ENCODE data around the gene P2RX2.

The P2RX2 gene

GRCh38 chr12:132658149-132658894 lies 39.7 kb downstream of the P2RX2 start:
- H3K27me3 Mint-ChIP-seq (ENCODE audit: low read depth): no peaks in the 10 kb centered on the region
- no peaks in the 10 kb centered on the region for H3K9me3 Mint-ChIP-seq
- peaks cover 68% of the 10 kb centered on the region for H3K36me3 Mint-ChIP-seq (ENCODE audit: low read depth)
- no peak overlapping the region for H3K27ac Mint-ChIP-seq
- no peak for DNase-seq (ENCODE audit: low spot score)
- peaks cover 19% of the 10 kb centered on the region for H3K4me1 Mint-ChIP-seq (ENCODE audit: low read depth)
- H3K4me3 Mint-ChIP-seq: no peak overlapping the region

GRCh38 chr12:132659146-132659545 lies 40.6 kb downstream of the P2RX2 start:
- H3K4me3 Mint-ChIP-seq: no peak overlapping the region
- H3K36me3 Mint-ChIP-seq (ENCODE audit: low read depth): peaks cover 61% of the 10 kb centered on the region
- H3K9me3 Mint-ChIP-seq: no peaks in the 10 kb centered on the region
- DNase-seq (ENCODE audit: low spot score): no peak
- peaks cover 13% of the 10 kb centered on the region for H3K4me1 Mint-ChIP-seq (ENCODE audit: low read depth)
- H3K27me3 Mint-ChIP-seq (ENCODE audit: low read depth): no peaks in the 10 kb centered on the region
- no peak overlapping the region for H3K27ac Mint-ChIP-seq

DNA sequence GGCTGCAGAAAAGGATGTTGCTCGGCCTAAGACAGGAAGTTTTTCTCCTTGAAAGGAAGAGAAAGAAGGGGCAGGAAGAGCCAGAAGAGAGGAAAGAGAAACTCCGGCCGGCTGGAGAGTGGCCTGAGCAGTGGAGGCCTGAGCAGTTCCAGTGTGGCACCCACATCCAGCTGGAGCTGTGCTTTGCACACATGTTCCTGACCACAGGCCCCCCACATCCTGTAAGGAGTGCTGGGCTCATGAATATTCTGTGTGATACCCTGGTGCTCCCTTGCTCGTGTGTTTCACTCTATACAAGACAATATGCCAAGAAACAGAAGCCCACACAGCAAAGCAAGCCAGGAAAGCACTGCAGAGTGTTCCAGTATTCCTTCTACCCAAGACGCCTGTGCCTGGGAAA lies 41.5 kb downstream of the P2RX2 start:
- no peaks in the 10 kb centered on the region for H3K9me3 Mint-ChIP-seq
- H3K36me3 Mint-ChIP-seq (ENCODE audit: low read depth): peaks cover 63% of the 10 kb centered on the region
- H3K27ac Mint-ChIP-seq: peak overlapping the region; percentile 55
- no peaks in the 10 kb centered on the region for H3K27me3 Mint-ChIP-seq (ENCODE audit: low read depth)
- DNase-seq (ENCODE audit: low spot score): no peak
- H3K4me3 Mint-ChIP-seq: no peak overlapping the region
- H3K4me1 Mint-ChIP-seq (ENCODE audit: low read depth): peaks cover 12% of the 10 kb centered on the region

GRCh38 chr12:132660996-132661395 lies 42.4 kb downstream of the P2RX2 start:
- no peak for DNase-seq (ENCODE audit: low spot score)
- Mint-ChIP-seq H3K4me1 (ENCODE audit: low read depth) (peaks cover 12% of the 10 kb centered on the region), H3K27ac (peak overlapping the region; percentile 10), H3K36me3 (ENCODE audit: low read depth) (peaks cover 72% of the 10 kb centered on the region), H3K9me3 (no peaks in the 10 kb centered on the region), H3K4me3 (no peak overlapping the region), H3K27me3 (ENCODE audit: low read depth) (no peaks in the 10 kb centered on the region)

DNA sequence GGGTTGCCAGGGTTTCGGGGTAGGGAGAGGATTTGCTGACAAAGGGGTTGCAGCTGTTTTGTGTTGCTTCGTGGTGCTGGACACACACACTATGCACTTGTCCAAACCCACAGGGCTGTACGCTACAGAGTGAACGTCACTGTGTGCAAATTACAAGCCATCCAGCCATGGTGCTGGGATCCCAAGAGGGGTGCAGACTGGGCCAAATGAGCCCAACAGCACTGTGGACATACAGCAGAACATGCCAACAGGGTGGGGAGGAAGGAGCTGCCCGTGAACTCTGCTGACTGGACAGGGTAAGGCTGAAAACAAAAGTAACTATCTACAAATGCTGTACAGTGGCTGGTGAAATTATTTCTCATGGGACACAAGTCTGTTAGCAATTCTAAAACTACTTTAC lies 43.4 kb downstream of the P2RX2 start:
- no peaks in the 10 kb centered on the region for H3K27me3 Mint-ChIP-seq (ENCODE audit: low read depth)
- no peaks in the 10 kb centered on the region for H3K9me3 Mint-ChIP-seq
- peaks cover 72% of the 10 kb centered on the region for H3K36me3 Mint-ChIP-seq (ENCODE audit: low read depth)
- H3K27ac Mint-ChIP-seq: no peak overlapping the region
- no peak for DNase-seq (ENCODE audit: low spot score)
- no peak overlapping the region for H3K4me3 Mint-ChIP-seq
- peaks cover 12% of the 10 kb centered on the region for H3K4me1 Mint-ChIP-seq (ENCODE audit: low read depth)

DNA sequence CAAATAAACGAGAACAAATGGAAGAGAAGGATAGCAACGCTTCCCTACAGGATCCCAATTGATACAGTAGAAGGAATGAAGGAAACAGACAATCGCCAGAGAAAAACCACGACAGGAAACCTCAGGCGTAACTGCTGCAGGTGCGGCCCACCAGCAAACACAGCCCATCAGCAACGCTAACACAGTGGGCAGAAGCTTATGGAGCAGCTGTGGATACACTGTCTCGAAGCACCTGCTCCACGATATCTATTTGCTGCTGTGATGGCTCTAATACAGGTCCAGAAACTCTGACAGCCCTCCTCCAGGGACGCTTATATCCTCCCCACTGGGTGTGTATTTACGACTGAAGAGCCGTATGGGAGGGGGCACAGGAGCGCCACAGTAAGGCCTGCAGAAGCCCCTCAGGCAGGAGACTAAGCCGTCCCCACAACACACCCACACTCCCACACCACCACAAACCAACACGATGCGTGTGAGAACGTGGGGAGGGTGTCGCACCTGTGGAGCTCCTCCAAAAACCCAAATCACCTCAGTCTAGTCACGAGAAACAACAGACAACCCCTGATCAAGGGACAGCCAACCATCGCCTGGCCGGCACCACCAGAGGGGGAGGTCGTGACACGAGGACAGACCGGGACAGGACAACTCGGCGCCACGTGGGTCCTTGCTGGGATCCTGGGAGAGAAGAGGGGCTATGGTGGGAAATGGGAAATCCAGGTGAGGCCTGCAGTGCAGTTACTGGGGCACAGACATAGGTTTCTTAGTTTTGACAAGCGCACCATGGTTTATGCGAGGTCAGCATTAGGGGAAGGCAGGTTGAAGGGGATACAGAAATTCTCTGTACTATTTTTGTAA lies 44.6 kb downstream of the P2RX2 start:
- Mint-ChIP-seq H3K27me3 (ENCODE audit: low read depth) (no peaks in the 10 kb centered on the region), H3K4me3 (peak overlapping the region; percentile 46), H3K9me3 (no peaks in the 10 kb centered on the region), H3K36me3 (ENCODE audit: low read depth) (peaks cover 67% of the 10 kb centered on the region), H3K27ac (peak overlapping the region; percentile 43), H3K4me1 (ENCODE audit: low read depth) (peaks cover 12% of the 10 kb centered on the region)
- DNase-seq (ENCODE audit: low spot score): no peak

GRCh38 chr12:132664206-132665148 lies 45.9 kb downstream of the P2RX2 start:
- Mint-ChIP-seq H3K4me1 (ENCODE audit: low read depth) (peaks cover 12% of the 10 kb centered on the region), H3K27me3 (ENCODE audit: low read depth) (no peaks in the 10 kb centered on the region), H3K27ac (peak overlapping the region; percentile 35), H3K9me3 (no peaks in the 10 kb centered on the region), H3K4me3 (no peak overlapping the region), H3K36me3 (ENCODE audit: low read depth) (peaks cover 69% of the 10 kb centered on the region)
- no peak for DNase-seq (ENCODE audit: low spot score)

GRCh38 chr12:132665149-132665491 lies 46.5 kb downstream of the P2RX2 start:
- no peaks in the 10 kb centered on the region for H3K27me3 Mint-ChIP-seq (ENCODE audit: low read depth)
- peaks cover 70% of the 10 kb centered on the region for H3K36me3 Mint-ChIP-seq (ENCODE audit: low read depth)
- no peaks in the 10 kb centered on the region for H3K9me3 Mint-ChIP-seq
- DNase-seq (ENCODE audit: low spot score): no peak
- peak overlapping the region; percentile 11 for H3K27ac Mint-ChIP-seq
- H3K4me3 Mint-ChIP-seq: no peak overlapping the region
- H3K4me1 Mint-ChIP-seq (ENCODE audit: low read depth): peaks cover 12% of the 10 kb centered on the region

DNA sequence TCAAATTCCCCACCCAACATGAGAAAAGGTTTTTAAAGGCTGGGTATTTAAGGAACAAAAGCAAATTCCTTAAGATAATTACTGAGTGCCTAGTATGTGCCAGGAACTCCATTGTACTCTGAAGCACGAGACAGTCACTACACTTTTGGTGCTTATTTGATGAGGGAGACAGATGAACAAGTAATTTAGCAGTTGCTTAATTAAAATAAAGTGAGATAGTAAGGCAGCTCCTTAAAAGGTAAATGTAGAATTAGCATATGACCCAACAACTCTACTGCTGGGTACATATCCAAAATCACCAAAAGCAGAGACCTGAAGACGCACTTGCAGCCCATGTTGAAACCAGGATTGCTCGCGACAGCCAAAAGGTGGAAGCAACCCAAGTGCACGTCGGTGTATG lies 47.2 kb downstream of the P2RX2 start:
- Mint-ChIP-seq H3K4me3 (no peak overlapping the region), H3K36me3 (ENCODE audit: low read depth) (peaks cover 66% of the 10 kb centered on the region), H3K4me1 (ENCODE audit: low read depth) (peaks cover 11% of the 10 kb centered on the region), H3K27ac (no peak overlapping the region), H3K27me3 (ENCODE audit: low read depth) (no peaks in the 10 kb centered on the region), H3K9me3 (no peaks in the 10 kb centered on the region)
- DNase-seq (ENCODE audit: low spot score): no peak

DNA sequence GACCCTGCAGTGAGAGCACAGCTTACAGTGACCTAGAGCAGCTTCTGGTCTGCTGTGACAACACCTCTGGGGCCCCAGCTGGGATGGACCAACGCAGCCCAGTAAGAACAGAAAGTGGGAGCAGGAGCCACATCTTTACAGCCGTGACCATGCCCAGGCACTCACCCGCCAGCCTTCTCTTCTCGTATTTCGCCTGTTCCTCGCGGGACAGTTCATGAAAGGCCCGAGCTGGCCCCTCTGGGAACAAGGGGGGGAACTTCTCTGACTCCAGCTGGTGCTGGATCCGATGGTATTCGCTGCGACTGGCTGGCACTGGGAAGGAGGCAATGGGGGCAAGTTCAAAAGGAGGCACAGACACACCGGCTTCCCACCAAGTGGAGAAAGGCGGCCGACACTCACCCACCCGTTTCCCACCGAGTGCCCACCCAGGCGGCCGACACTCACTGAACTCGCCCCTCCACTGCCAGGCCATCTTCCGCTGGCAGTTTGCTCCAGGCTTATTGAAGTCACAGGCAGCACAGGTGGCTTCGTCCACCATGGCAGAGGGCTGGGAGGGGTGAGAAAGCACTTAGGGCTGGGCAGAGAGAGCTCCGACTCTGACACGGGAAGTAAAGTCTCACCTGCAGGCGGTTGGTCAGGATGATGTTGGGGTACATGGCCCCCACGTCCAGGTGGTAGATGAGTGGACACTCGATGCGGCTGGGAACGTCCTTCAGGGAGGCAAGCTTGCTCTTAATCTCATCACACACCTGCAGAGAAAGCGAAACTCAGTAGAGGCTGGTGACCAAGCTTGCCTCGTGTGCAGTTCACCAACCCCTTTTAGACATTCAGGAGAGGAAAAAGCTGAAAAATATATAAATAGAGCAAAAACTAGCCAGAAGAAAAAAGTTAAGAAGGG lies 49.9 kb downstream of the P2RX2 start:
- DNase-seq (ENCODE audit: low spot score): no peak
- H3K27ac Mint-ChIP-seq: no peak overlapping the region
- H3K27me3 Mint-ChIP-seq (ENCODE audit: low read depth): no peaks in the 10 kb centered on the region
- no peaks in the 10 kb centered on the region for H3K9me3 Mint-ChIP-seq
- H3K36me3 Mint-ChIP-seq (ENCODE audit: low read depth): peaks cover 57% of the 10 kb centered on the region
- H3K4me3 Mint-ChIP-seq: no peak overlapping the region
- peaks cover 4% of the 10 kb centered on the region for H3K4me1 Mint-ChIP-seq (ENCODE audit: low read depth)

DNA sequence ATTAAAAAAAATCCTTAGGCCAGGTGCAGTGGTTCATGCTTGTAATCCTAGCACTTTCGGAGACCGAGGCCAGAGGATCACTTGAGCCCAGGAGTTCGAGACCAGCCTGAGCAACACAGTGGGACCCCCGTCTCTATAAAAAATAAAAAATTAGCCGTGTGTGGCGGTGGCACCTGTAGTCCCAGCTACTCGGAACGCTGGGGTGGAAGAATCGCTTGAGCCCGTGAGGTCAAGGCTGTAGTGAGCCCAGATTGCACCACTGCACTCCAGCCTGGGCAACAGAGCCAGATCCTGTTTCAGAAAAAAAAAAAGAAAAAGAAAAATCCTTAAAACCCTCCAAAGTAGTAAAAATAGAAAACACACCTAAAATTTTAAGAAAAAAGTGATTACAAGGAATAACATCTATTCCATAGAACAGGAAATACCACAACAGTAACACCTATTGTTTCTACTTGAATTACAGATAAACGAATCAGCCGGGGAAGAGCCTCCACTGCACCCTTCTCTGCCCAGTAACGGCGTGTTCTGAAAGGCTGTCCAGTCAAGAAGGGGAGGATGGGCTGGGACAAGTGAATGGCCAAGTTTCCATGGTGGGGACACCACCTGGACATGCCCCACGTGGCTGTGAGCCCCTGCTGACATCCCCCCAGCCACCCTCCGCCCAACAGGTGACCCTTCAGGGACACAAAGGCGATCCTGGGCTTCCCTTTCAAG lies 50.7 kb downstream of the P2RX2 start:
- Mint-ChIP-seq H3K9me3 (no peaks in the 10 kb centered on the region), H3K36me3 (ENCODE audit: low read depth) (peaks cover 61% of the 10 kb centered on the region), H3K4me3 (no peak overlapping the region), H3K4me1 (ENCODE audit: low read depth) (peaks cover 4% of the 10 kb centered on the region), H3K27ac (no peak overlapping the region), H3K27me3 (ENCODE audit: low read depth) (no peaks in the 10 kb centered on the region)
- no peak for DNase-seq (ENCODE audit: low spot score)
